Stimulated activated naive CD8-positive, alpha-beta T cell treated with anti-CD3 and anti-CD28 coated beads, Interleukin-15, Interleukin-2, amounts not matched to agents 100 U/mL and 50 U/mL, for 24 hours (primary cell): ENCODE data around the gene ZNF804A.

Experiments used
- ATAC-seq: fragments of 150-1000 bp; cut with Tn5 transposase; one replicate; pipeline ENCODE4 v1.10.0; 2021
- DNase-seq: peaks from one replicate; pipeline ENCODE4 v3.0.0; 2021

The ZNF804A gene

GRCh38 chr2:184610891-184611290 lies 12.6 kb downstream of the ZNF804A start:
- no peak for ATAC-seq

GRCh38 chr2:184611361-184612085 lies 13.2 kb downstream of the ZNF804A start:
- ATAC-seq: no peak
- no peak for DNase-seq

More at GRCh38 chr2:184610891-184611290, 12.6 kb downstream of the ZNF804A start:
- no peak for DNase-seq

- no peak for DNase-seq
- ATAC-seq: no peak
These were observed 22.0 kb downstream of the ZNF804A start for GRCh38 chr2:184620367-184620766.

- DNase-seq (no peak), ATAC-seq (no peak)
These were observed 26.0 kb downstream of the ZNF804A start for GRCh38 chr2:184624311-184624710.

- ATAC-seq (no peak), DNase-seq (no peak)
These were observed 29.7 kb downstream of the ZNF804A start for GRCh38 chr2:184628051-184628450.

- DNase-seq (no peak), ATAC-seq (no peak)
These were observed 35.4 kb downstream of the ZNF804A start for GRCh38 chr2:184633726-184634125.

GRCh38 chr2:184637781-184638180 lies 39.5 kb downstream of the ZNF804A start:
- no peak for DNase-seq
- ATAC-seq: no peak

GRCh38 chr2:184644685-184645084 lies 46.4 kb downstream of the ZNF804A start:
- DNase-seq (no peak), ATAC-seq (no peak)

GRCh38 chr2:184646177-184646576 lies 47.8 kb downstream of the ZNF804A start:
- DNase-seq (no peak), ATAC-seq (no peak)

- DNase-seq (no peak), ATAC-seq (no peak)
These were observed 48.3 kb downstream of the ZNF804A start for GRCh38 chr2:184646593-184646992.

- ATAC-seq (no peak), DNase-seq (no peak)
These were observed 56.6 kb downstream of the ZNF804A start for GRCh38 chr2:184654945-184655344.

GRCh38 chr2:184677171-184677570 lies 78.8 kb downstream of the ZNF804A start:
- DNase-seq: no peak
- no peak for ATAC-seq

- no peak for DNase-seq
- peak; percentile 36 for ATAC-seq
These were observed 81.1 kb downstream of the ZNF804A start for GRCh38 chr2:184679219-184680018.

- ATAC-seq (no peak), DNase-seq (no peak)
These were observed 82.5 kb downstream of the ZNF804A start for GRCh38 chr2:184680825-184681224.

- no peak for DNase-seq
These were observed 83.5 kb downstream of the ZNF804A start for GRCh38 chr2:184681642-184682321.

GRCh38 chr2:184683911-184684310 lies 85.6 kb downstream of the ZNF804A start:
- no peak for ATAC-seq
- DNase-seq: no peak

More at GRCh38 chr2:184681642-184682321, 83.5 kb downstream of the ZNF804A start:
- peak; percentile 17 for ATAC-seq

- no peak for ATAC-seq
These were observed 87.9 kb downstream of the ZNF804A start for GRCh38 chr2:184685999-184686841.

GRCh38 chr2:184689638-184690037 lies 91.3 kb downstream of the ZNF804A start:
- ATAC-seq: no peak
- no peak for DNase-seq

More at GRCh38 chr2:184685999-184686841, 87.9 kb downstream of the ZNF804A start:
- DNase-seq: no peak

- DNase-seq (no peak), ATAC-seq (no peak)
These were observed 93.9 kb downstream of the ZNF804A start for GRCh38 chr2:184692141-184692734.

GRCh38 chr2:184696644-184697043 lies 98.3 kb downstream of the ZNF804A start:
- DNase-seq: no peak
- ATAC-seq: no peak

GRCh38 chr2:184698476-184698875 lies 100.1 kb downstream of the ZNF804A start:
- DNase-seq (no peak), ATAC-seq (no peak)
